GM21786 (cell line): ENCODE results near the gene PDE3A.
"Not testable (repeated sequence)": the region's sequence is repeated elsewhere in the genome, so short reads cannot be mapped to it uniquely, and the experiment has no call there.

Experiments used
- ATAC-seq: cut with Tn5 transposase; IDR thresholded peaks from one replicate; pipeline ENCODE4 v1.9.1; 2021; ENCODE audit not compliant: unreplicated experiment

PDE3A gene

GRCh38 chr12:20372326-20373096 lies 4.2 kb downstream of the PDE3A start:
- no peak for ATAC-seq

DNA sequence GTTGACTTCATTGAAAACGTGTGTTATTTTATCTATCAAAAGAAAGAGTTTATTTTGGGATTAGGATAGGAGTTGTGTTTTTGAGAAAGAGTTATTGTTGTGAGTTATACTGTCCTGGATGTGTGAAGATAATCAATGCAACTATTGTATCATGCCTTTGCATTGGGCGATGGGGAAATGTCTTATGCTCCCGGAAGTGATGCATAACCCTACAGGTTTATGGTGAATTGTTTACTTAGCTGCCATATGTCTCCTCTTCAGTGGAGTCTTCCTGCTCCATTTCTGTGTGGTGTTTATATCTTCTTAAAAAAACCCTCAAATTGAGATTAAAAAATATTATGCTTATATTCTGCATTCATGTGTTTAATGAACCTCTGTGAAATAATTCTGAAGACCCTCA lies 6.5 kb downstream of the PDE3A start:
- ATAC-seq, result no peak

DNA sequence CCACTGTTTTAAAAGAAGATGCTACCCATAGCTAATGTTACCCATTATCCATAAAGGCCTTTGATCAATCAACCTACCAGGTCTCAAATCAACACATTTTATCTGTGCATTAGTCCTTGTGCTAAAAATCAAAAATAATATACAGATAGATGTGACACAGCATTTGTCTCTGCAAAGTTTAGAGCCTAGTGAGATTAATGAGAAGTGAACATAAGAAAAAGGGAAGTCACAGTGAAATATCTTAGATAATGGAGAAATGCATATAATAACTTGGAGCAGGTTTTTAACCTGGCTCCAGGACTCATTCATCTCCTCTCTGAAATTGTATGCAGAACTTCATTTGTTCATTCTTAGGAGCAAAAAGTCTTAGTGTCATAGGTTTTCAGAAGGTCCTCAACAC lies 7.2 kb downstream of the PDE3A start:
- ATAC-seq, result no peak

GRCh38 chr12:20376984-20377383 lies 8.6 kb downstream of the PDE3A start:
- no peak for ATAC-seq

- no peak for ATAC-seq
These were observed 9.4 kb downstream of the PDE3A start for GRCh38 chr12:20377750-20378149.

DNA sequence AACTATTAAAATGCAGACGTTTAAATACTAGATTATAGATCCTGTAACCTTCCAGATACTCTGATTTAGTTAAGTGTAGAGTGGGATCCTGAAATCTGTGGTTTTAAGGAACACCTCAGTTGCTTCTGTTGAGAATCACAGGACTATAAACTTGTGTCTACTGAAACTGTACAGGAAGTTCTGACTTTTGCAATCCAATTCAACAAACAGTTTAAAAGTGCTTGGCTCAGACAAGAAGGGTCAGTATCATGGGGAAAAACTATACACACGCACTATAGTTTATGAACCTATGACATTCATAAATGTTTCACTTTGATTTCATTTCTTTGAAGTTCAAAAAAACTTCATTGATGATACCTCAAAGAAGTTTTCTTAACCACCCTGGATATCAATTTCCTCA lies 13.8 kb downstream of the PDE3A start:
- ATAC-seq, result no peak

DNA sequence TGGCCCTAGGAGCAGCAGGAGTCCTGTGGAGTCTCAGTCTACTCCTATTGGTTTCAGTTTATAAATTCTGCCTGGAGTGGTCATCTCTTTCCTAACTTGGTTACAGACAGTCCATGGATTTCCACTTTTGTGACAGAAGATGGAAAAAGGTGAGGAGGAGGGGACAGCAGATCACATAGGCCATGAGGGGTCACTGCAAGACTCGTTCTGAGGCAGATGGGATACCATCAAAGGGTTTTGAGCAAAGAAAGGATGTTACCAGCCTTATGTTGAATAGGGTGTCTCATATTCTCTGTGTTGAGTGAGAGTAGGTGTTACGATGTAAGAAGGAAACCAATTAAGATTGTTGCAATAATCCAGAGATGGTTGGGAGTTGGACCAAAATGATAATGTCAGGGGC lies 15.3 kb downstream of the PDE3A start:
- ATAC-seq, result no peak

GRCh38 chr12:20384836-20385235 lies 16.5 kb downstream of the PDE3A start:
- ATAC-seq, result not testable (repeated sequence)

DNA sequence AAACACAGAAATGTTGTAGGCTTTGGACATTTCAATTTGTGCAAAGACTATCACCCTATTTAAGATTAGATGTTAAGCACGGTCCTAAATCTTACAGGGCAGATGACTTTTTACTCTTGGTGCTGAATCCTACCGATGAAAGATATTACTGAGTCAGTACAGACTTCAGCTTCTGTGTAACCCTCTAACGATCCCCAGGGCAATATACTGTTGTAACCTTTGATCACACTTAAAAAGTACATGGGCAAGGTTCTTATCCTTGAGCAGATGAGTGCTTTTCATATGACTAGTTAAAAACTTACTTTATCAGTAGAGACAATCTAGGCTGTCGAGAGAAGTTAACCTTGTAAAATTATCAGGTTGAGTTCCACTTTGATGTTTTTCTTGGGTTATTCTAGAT lies 22.5 kb downstream of the PDE3A start:
- no peak for ATAC-seq

DNA sequence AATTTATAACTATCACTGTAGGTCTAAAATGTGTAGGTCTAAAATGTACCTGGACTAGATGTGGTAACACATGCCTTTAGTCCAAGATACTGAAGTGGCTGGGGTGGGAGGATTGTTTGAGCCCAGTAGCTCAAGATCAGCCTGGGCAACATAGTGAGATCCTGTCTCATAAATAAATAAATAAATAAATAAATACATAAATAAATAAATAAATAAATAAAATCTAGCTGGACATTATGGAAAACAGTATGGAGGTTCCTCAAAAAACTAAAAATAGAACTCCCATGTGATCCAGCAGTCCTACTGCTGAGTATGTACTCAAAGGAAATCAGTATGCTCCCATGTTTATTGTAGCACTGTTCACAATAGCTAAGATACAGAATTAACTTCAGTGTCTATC lies 24.0 kb downstream of the PDE3A start:
- no peak for ATAC-seq

DNA sequence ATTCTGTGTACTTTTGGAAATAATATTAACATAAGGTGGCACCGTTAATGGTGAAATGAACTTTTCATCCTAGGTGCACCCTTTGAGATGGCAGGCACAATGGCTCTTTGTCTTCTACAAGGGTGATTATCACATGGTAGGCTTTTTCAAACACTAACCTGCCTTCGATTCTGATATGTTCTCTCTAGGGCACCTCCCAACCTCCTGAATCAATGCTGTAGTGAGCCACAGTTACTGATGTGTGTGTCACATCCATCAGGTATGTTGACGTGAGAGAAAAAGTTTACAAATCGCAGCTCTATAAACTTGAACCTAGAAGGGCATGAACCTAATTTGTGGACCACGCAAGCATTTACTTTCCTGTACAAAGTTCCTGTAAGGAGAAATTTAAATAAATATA lies 25.4 kb downstream of the PDE3A start:
- ATAC-seq, result no peak

GRCh38 chr12:20395791-20396550 lies 27.6 kb downstream of the PDE3A start:
- ATAC-seq, result no peak

GRCh38 chr12:20398686-20399085 lies 30.3 kb downstream of the PDE3A start:
- no peak for ATAC-seq

GRCh38 chr12:20400003-20400402 lies 31.7 kb downstream of the PDE3A start:
- no peak for ATAC-seq

GRCh38 chr12:20403230-20403629 lies 34.9 kb downstream of the PDE3A start:
- ATAC-seq, result no peak

- no peak for ATAC-seq
These were observed 36.4 kb downstream of the PDE3A start for GRCh38 chr12:20404576-20405346.

DNA sequence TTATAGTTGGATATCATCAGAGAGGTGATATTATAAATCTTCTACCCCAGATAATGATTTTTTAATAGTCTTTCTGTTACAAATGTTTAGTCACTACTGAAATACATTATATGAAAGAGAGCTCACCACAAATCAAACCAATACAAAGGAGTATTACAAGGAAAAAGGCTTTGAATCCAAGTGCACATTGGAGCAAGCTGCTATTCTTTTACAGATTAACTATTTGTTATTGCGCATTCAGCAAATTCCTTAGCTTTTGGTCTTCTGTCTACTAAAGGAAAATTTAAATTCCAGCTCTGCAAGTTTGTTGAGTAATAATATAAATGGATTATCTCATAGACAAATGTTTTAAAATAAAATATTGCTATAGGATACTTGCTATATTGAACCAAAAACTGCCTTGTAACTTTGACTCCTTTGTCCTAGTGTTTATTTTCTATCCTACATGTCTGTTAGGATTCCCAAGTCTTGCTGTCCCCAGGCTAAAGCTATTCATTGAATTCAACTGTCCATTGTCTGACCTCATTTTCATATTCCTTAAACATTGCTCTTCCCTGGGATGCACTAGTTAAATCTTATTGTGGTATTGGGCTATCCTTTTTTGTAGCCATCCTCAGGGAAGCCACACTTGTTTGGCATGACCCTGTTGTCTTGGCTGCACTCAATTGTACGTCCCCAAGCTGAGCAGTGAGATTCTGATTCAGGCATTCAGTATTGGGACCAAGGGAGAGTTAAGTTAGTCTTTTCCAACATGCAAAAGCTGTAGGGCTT lies 41.5 kb downstream of the PDE3A start:
- ATAC-seq, result no peak

GRCh38 chr12:20410734-20411133 lies 42.4 kb downstream of the PDE3A start:
- ATAC-seq, result no peak

DNA sequence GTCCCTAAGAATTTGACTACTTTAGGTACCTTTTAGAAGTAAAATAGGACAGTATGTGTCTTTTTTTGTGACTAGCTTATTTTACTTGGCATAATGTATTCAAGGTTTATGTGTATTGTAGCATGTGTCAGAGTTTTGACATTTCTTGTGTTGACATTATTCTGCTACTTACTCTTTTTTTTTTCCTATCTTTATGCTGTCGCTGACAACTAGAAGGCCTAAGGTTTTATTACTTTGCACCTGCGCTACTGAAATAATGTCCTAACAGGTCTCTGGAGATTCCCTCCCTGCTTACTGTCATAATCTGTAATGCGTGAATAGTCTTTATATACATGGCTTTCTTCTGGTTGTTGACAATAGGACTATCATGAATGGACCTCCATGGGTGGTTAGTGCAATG lies 43.0 kb downstream of the PDE3A start:
- ATAC-seq, result no peak

DNA sequence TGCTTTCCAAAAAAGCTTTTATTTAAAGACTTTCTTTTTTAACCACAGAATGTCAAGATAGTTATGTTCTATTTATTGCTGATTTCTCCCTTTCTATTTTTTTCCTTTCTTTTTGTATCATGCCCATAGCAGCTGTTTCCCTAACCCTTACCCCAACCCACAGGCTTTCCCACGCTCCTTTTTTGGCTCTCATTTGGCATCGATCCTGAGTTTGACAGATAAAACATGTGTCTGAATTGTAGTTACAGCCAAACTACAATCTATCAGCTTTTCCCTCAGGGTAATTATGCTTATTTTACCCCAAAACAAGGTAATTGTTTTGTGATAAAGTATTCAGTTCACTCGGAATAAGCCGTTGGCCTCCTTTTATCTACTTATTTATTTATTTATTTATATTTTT lies 46.7 kb downstream of the PDE3A start:
- no peak for ATAC-seq

- ATAC-seq, result no peak
These were observed 47.3 kb downstream of the PDE3A start for GRCh38 chr12:20415641-20416040.
